B cell (primary cell): ENCODE data around the gene MCOLN1. TPM values are rescaled to one million over a fixed set of nuclear protein-coding genes. Genes with fewer than 3 reads are reported as not detected.

Experiments
- ATAC-seq: fragments of 200-7000 bp; cut with Tn5 transposase; one replicate; pipeline ENCODE4 v1.10.0; 2021; ENCODE audit warnings: low read depth, mild to moderate bottlenecking, moderate number of reproducible peaks, moderate library complexity
- CTCF ChIA-PET: fragments of 350-600 bp; sonication (Branson Sonifier 250); formaldehyde crosslinking; loops from one replicate; lab custom pipeline; 2021; ENCODE audit warnings: antibody characterized with exemption, inconsistent platforms; lab: Charles Lee
- POLR2A ChIA-PET: fragments of 350-600 bp; sonication (Branson Sonifier 250); formaldehyde crosslinking; loops from one replicate; lab custom pipeline; 2021; ENCODE audit warnings: antibody characterized with exemption; lab: Charles Lee
- DNase-seq: peaks from one replicate; pipeline ENCODE4 v3.0.0; 2013
- H2AFZ ChIP-seq: 2 replicates; pipeline ENCODE4 v1.6.1; 2012; ENCODE audit warnings: mild to moderate bottlenecking, low read depth, low read length; ENCODE audit not compliant: insufficient read depth, poor library complexity, severe bottlenecking
- H3K27ac ChIP-seq, 2 donors: 1 replicate in 1 of 2; 2 replicates in 1 of 2; pipeline ENCODE4 v1.5.1; 2012 to 2013; ENCODE audit warnings: low read length in 2 of 2, mild to moderate bottlenecking in 2 of 2, moderate library complexity in 1 of 2
- H3K27me3 ChIP-seq, 4 experiments: fragments of 200-600 bp in 1 of 4; sonication (generic) in 1 of 4; replicated peaks in 1 of 4; 1 replicate in 2 of 4; 2 replicates in 2 of 4; pipeline versions ENCODE4 v1.6.1 to v1.7.0; 2013 to 2016; ENCODE audit warnings: low read length in 3 of 4, mild to moderate bottlenecking in 2 of 4, mixed read lengths in 1 of 4, moderate library complexity in 1 of 4; ENCODE audit not compliant: insufficient read depth in 4 of 4, control insufficient read depth in 3 of 4; ENCODE audit errors: control extremely low read depth in 1 of 4
- H3K36me3 ChIP-seq, 2 experiments: replicated peaks in 1 of 2; 1 replicate in 1 of 2; 2 replicates in 1 of 2; pipeline versions ENCODE4 v1.6.1 to v1.7.1; 2013; ENCODE audit warnings: low read length in 1 of 2; ENCODE audit not compliant: insufficient read depth in 2 of 2, control insufficient read depth in 1 of 2; ENCODE audit errors: control extremely low read depth in 1 of 2, extremely low read depth in 1 of 2
- H3K4me1 ChIP-seq, 2 donors: fragments of 200-600 bp in 1 of 2; sonication (generic) in 1 of 2; 1 replicate in 1 of 2; 2 replicates in 1 of 2; pipeline versions ENCODE4 v1.5.1 to v1.6.1; 2013 to 2017; ENCODE audit warnings: low read length in 2 of 2; ENCODE audit not compliant: control insufficient read depth in 2 of 2, insufficient read depth in 2 of 2
- H3K4me2 ChIP-seq: replicated peaks from 2 replicates; pipeline ENCODE3; 2012; ENCODE audit warnings: mild to moderate bottlenecking, low read depth, low read length; ENCODE audit not compliant: poor library complexity, severe bottlenecking
- H3K4me3 ChIP-seq, 5 experiments: fragments of 200-600 bp in 1 of 5; sonication (generic) in 1 of 5; 1 replicate in 3 of 5; 2 replicates in 2 of 5; pipeline versions ENCODE4 v1.5.1 to v1.7.0; 2011 to 2016; ENCODE audit warnings: low read length in 4 of 5, mild to moderate bottlenecking in 4 of 5, low read depth in 2 of 5, control low read depth in 1 of 5, moderate library complexity in 1 of 5; ENCODE audit not compliant: insufficient read depth in 1 of 5; ENCODE audit errors: control extremely low read depth in 1 of 5, extremely low read depth in 1 of 5
- H3K79me2 ChIP-seq: fragments of 200-600 bp; sonication (generic); one replicate; pipeline ENCODE4 v1.6.0; 2016; ENCODE audit warnings: low read length; ENCODE audit not compliant: control insufficient read depth, insufficient read depth
- H3K9ac ChIP-seq: fragments of 200-600 bp; sonication (generic); 2 replicates; pipeline ENCODE4 v1.6.1; 2017; ENCODE audit warnings: mild to moderate bottlenecking, low read length, moderate library complexity
- H3K9me3 ChIP-seq, 3 donors: one replicate each; pipeline versions ENCODE4 v1.6.1 to v1.7.1; 2013; ENCODE audit warnings: low read length in 2 of 3; ENCODE audit not compliant: control insufficient read depth in 2 of 3, insufficient read depth in 1 of 3; ENCODE audit errors: control extremely low read depth in 1 of 3
- H4K20me1 ChIP-seq: 2 replicates; pipeline ENCODE4 v1.6.0; 2012; ENCODE audit warnings: mild to moderate bottlenecking, low read length; ENCODE audit not compliant: insufficient read depth, control insufficient read depth, poor library complexity, severe bottlenecking
- H3K27ac Mint-ChIP-seq: one replicate; pipeline ENCODE4 v1.8.0; 2021; ENCODE audit warnings: mixed read lengths
- H3K27me3 Mint-ChIP-seq: one replicate; pipeline ENCODE4 v1.8.0; 2021; ENCODE audit warnings: mixed read lengths
- H3K4me1 Mint-ChIP-seq: one replicate; pipeline ENCODE4 v1.8.0; 2021; ENCODE audit warnings: mixed read lengths
- H3K4me3 Mint-ChIP-seq: one replicate; pipeline ENCODE4 v1.8.0; 2021; ENCODE audit warnings: mixed read lengths
- H3K9me3 Mint-ChIP-seq: one replicate; pipeline ENCODE4 v1.8.0; 2022; ENCODE audit warnings: mixed read lengths; ENCODE audit not compliant: insufficient read depth
- EZH2 ChIP-seq: IDR thresholded peaks from 2 replicates; pipeline ENCODE4 v1.6.1; 2012; ENCODE audit warnings: borderline replicate concordance, low read depth, mild to moderate bottlenecking, moderate library complexity, low read length; ENCODE audit not compliant: insufficient read depth, poor library complexity, severe bottlenecking
- WGBS: methylation state at CpG from one replicate; pipeline ENCODE4 v1.1.5; 2013; ENCODE audit warnings: missing lambda C conversion rate; ENCODE audit not compliant: insufficient coverage; 5-methylcytosine and 5-hydroxymethylcytosine counted together
- intact Hi-C: fragments of 100-400 bp; cut with micrococcal nuclease; formaldehyde crosslinking; loops from one replicate; pipeline ENCODE4 v1.10.0; 2022
- polyA plus RNA-seq: library from polyadenylated mRNA; depleted of rRNA; stranded (reverse); fragments of >200 nt; gene quantifications from 2 replicates; pipeline ENCODE4 v1.2.3, GENCODE V29; 2012
- total RNA-seq, 2 donors: library from RNA; stranded (reverse); fragments of 120-200 nt in 1 of 2; gene quantifications; 1 replicate in 1 of 2; 2 replicates in 1 of 2; pipeline versions ENCODE4 v1.2.3 to v1.2.4, GENCODE V29; 2013 to 2022
- TF ChIP-seq, protein P1 (sequence below): fragments of 200-600 bp; IDR thresholded peaks from one replicate; pipeline ENCODE4 v1.8.0; 2022; ENCODE audit warnings: antibody characterized with exemption, mild to moderate bottlenecking

The MCOLN1 gene
- total and polyA plus RNA-seq, 2 donors (not counting 1 experiment from before 2014, with no cell fraction given) = 12.5 to 19.0 TPM

DNA sequence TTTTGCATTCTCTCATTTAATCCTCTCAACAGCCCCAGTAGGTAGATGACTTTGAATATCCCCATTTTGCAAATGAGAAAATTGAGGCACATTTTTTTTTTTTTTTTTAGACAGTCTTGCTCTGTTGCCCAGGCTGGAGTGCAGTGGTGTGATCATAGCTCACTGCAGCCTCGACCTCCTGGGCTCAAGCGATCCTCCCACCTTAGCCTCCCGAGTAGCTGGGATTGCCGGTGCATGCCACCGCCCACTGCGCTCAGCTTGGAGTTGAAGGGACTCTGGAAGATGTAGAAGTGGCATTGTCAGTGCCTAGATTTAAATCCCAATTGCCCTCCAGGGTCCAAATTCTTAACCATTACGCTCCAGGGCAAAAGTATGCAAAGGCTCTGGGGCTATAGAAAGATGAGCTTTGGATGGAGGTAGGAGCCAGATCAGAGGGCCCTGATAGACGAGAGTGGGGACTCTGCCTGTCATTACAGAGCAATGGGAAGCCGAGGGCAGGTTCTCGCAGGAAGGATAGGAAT, 813 bp upstream of the MCOLN1 start:
- Mint-ChIP-seq H3K4me3 (peak overlapping the region; percentile 91), H3K27ac (peak overlapping the region; percentile 94), H3K4me1 (peaks cover 17% of the 10 kb centered on the region), H3K9me3 (no peaks in the 10 kb centered on the region), H3K27me3 (no peaks in the 10 kb centered on the region)
- POLR2A ChIA-PET = interaction anchor here (0.7 to 2.4 kb wide), 5 partner anchors 11 to 108 kb away, joined by 3 to 24 read pairs (median 7); partner anchors contain the start of genes PET100, PNPLA6 and XAB2
- Histone ChIP-seq H3K4me1 (peaks cover 15 to 24% of the 10 kb centered on the region in 2 donors), H3K4me2 (peak overlapping the region; percentile 95), H3K9me3 (peaks cover 0 to 3% (median 0%) of the 10 kb centered on the region in 3 donors), H3K36me3 (no peaks in the 10 kb centered on the region), H4K20me1 (no peaks in the 10 kb centered on the region), H2AFZ (peak overlapping the region; percentile 80), H3K27ac (no peak overlapping the region), H3K27me3 (no peaks in the 10 kb centered on the region), H3K4me3 (peak overlapping the region in 3 of 5 experiments; percentile 48 to 75 (median 67)), H3K9ac (peak overlapping the region; percentile 75), H3K79me2 (no peaks in the 10 kb centered on the region)
- DNase-seq (no peak), ATAC-seq (no peak)
- CTCF ChIA-PET = interaction anchor here (0.8 to 1.9 kb wide), 3 partner anchors 13 to 87 kb away, joined by 3 to 6 read pairs (median 5); partner anchors contain the start of gene PNPLA6
- TF ChIP-seq, protein P1, sequence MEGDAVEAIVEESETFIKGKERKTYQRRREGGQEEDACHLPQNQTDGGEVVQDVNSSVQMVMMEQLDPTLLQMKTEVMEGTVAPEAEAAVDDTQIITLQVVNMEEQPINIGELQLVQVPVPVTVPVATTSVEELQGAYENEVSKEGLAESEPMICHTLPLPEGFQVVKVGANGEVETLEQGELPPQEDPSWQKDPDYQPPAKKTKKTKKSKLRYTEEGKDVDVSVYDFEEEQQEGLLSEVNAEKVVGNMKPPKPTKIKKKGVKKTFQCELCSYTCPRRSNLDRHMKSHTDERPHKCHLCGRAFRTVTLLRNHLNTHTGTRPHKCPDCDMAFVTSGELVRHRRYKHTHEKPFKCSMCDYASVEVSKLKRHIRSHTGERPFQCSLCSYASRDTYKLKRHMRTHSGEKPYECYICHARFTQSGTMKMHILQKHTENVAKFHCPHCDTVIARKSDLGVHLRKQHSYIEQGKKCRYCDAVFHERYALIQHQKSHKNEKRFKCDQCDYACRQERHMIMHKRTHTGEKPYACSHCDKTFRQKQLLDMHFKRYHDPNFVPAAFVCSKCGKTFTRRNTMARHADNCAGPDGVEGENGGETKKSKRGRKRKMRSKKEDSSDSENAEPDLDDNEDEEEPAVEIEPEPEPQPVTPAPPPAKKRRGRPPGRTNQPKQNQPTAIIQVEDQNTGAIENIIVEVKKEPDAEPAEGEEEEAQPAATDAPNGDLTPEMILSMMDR = no peak
- no peak for TF ChIP-seq EZH2
- 67% methylated on average over 9 of the region's 10 CpGs for WGBS
- intact Hi-C loops = loop anchor here (1.0 to 5.0 kb wide), 5 partner anchors 13 to 1799 kb away; partner anchors contain the start of genes CATSPERD, LONP1, PET100 and PEX11G
